NCI-H1105 treated with DMSO at 0.1 percent for 48 hours (cell line): Measurements from ENCODE around the gene IL16.

Experiments used
- DNase-seq: peaks from one replicate; lab custom pipeline; 2025; lab: John Stamatoyannopoulos, UW

The IL16 gene

GRCh38 chr15:81209635-81210034 is 13.0 kb downstream of the IL16 start:
- DNase-seq = no peak

GRCh38 chr15:81211376-81211775 is 14.7 kb downstream of the IL16 start:
- no peak for DNase-seq

- DNase-seq = no peak
These were observed 17.3 kb downstream of the IL16 start for GRCh38 chr15:81213982-81214381.

GRCh38 chr15:81215531-81215930 is 18.9 kb downstream of the IL16 start:
- no peak for DNase-seq

GRCh38 chr15:81215983-81216382 is 19.3 kb downstream of the IL16 start:
- no peak for DNase-seq

- DNase-seq = no peak
These were observed 19.7 kb downstream of the IL16 start for GRCh38 chr15:81216422-81216821.

GRCh38 chr15:81221449-81221848 is 24.8 kb downstream of the IL16 start:
- no peak for DNase-seq

- no peak for DNase-seq
These were observed 25.3 kb downstream of the IL16 start for GRCh38 chr15:81222007-81222406.

GRCh38 chr15:81223346-81223971 is 26.8 kb downstream of the IL16 start:
- no peak for DNase-seq

GRCh38 chr15:81224232-81224631 is 27.6 kb downstream of the IL16 start:
- no peak for DNase-seq

GRCh38 chr15:81225161-81225671 is 28.5 kb downstream of the IL16 start:
- DNase-seq = no peak

- no peak for DNase-seq
These were observed 31.0 kb downstream of the IL16 start for GRCh38 chr15:81227716-81228115.

GRCh38 chr15:81229586-81229985 is 32.9 kb downstream of the IL16 start:
- DNase-seq = no peak

GRCh38 chr15:81235276-81236123 is 38.8 kb downstream of the IL16 start:
- DNase-seq = no peak

GRCh38 chr15:81239190-81239589 is 42.5 kb downstream of the IL16 start:
- DNase-seq = no peak

- DNase-seq = no peak
These were observed 46.1 kb downstream of the IL16 start for GRCh38 chr15:81242778-81243177.

- DNase-seq = no peak
These were observed 47.6 kb downstream of the IL16 start for GRCh38 chr15:81244306-81244705.

- DNase-seq = no peak
These were observed 57.2 kb downstream of the IL16 start for GRCh38 chr15:81253846-81254245.

GRCh38 chr15:81254277-81254915 is 57.7 kb downstream of the IL16 start:
- no peak for DNase-seq

- DNase-seq = no peak
These were observed 58.2 kb downstream of the IL16 start for GRCh38 chr15:81254916-81255290.

- DNase-seq = no peak
These were observed 58.8 kb downstream of the IL16 start for GRCh38 chr15:81255315-81255957.

- no peak for DNase-seq
These were observed 59.3 kb downstream of the IL16 start for GRCh38 chr15:81255958-81256320.

- DNase-seq = no peak
These were observed 60.2 kb downstream of the IL16 start for GRCh38 chr15:81256916-81257315.
